ENCODE measurements around the gene USP25. TPM values are rescaled to one million over a fixed set of nuclear protein-coding genes. Genes with fewer than 3 reads are reported as not detected.
A peak's percentile ranks its signal among the peaks of the same experiment; 100 is the strongest.

Gene USP25
- total and polyA plus RNA-seq, 9 of the 15 experiments (the other 6 are each of a cell fraction or from before 2014, with no cell fraction given), result 7.8 to 44.9 (median 31.4) TPM

DNA sequence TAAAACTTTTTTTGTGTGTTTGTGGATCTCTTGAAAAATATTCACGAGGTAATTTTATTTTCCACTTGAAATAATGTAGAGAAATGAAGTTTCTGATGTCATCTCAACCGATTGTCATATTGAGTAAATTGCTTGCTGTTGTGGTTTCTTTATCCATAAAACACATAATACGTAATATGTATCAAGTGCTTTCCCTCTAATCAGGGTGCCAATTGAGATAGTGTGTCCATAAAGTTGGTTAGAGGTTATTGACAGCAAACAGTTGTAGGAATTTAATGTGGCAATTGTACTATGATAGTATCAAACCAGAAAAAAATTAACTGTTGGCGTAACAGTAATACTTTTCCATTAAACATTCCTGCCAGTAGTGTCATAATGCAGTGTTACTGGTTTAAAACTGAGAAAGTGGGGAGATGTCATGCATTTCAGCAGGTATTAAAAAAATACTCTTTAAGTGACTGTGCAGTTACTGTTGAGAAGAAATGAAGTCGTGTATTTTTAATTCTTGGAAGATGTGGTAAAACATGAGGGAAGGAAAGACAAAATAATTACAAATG, 38.3 kb downstream of the USP25 start:
- no peaks in the 10 kb centered on the region for H3K4me1 ChIP-seq (replicated peaks in 1 of 2; ENCODE audit: control insufficient read depth in 2 of 2, insufficient read depth in 2 of 2, low read length in 2 of 2)
- no peak overlapping the region for H3K4me3 ChIP-seq
- WGBS (ENCODE audit: insufficient coverage, low coverage, missing lambda C conversion rate), result 85% methylated on average over 5 of the region's 5 CpGs
- DNase-seq (ENCODE audit: extremely low read depth in 1 of 4, low spot score in 3 of 4), result no peak
- H4K20me1 ChIP-seq (replicated peaks; ENCODE audit: control insufficient read depth, insufficient read depth, low read length), result no peaks in the 10 kb centered on the region
- ChIA-PET CTCF (ENCODE audit: low intra/inter-chr PET ratio) (no interaction called here), POLR2A (no interaction called here)
- H3K4me2 ChIP-seq (ENCODE audit: insufficient read depth, low read length), result no peak overlapping the region
- H3K36me3 ChIP-seq (ENCODE audit: control insufficient read depth, insufficient read depth, low read length), result peaks cover 59% of the 10 kb centered on the region
- ATAC-seq, result no peak
- BruUV-seq (replicated peaks), result no TSS peak
- intact Hi-C loops (cut with micrococcal nuclease) (no loop called here), in situ Hi-C loops (cut with MboI) (no loop called here)
- no peak overlapping the region for H3K9ac ChIP-seq (ENCODE audit: insufficient read depth in 1 of 2, low read depth in 2 of 2, low read length in 2 of 2)
- H3K9me1 ChIP-seq (ENCODE audit: control insufficient read depth, insufficient read depth, low read length), result no peaks in the 10 kb centered on the region
- no peak overlapping the region for H2AFZ ChIP-seq (ENCODE audit: low read depth, low read length)
- H3K27ac ChIP-seq (ENCODE audit: extremely low read depth, low read depth, low read length), result no peak overlapping the region
- FAIRE-seq, result peak; percentile 23
- H3K9me3 ChIP-seq (replicated peaks; ENCODE audit: control insufficient read depth, insufficient read depth, low read depth, low read length), result no peaks in the 10 kb centered on the region
- peaks cover 84% of the 10 kb centered on the region for H3K79me2 ChIP-seq (ENCODE audit: control insufficient read depth, insufficient read depth, low read length)
- no peaks in the 10 kb centered on the region for H3K27me3 ChIP-seq (ENCODE audit: control insufficient read depth in 2 of 2, insufficient read depth in 2 of 2, low read length in 2 of 2)
- TF ChIP-seq, protein P1, sequence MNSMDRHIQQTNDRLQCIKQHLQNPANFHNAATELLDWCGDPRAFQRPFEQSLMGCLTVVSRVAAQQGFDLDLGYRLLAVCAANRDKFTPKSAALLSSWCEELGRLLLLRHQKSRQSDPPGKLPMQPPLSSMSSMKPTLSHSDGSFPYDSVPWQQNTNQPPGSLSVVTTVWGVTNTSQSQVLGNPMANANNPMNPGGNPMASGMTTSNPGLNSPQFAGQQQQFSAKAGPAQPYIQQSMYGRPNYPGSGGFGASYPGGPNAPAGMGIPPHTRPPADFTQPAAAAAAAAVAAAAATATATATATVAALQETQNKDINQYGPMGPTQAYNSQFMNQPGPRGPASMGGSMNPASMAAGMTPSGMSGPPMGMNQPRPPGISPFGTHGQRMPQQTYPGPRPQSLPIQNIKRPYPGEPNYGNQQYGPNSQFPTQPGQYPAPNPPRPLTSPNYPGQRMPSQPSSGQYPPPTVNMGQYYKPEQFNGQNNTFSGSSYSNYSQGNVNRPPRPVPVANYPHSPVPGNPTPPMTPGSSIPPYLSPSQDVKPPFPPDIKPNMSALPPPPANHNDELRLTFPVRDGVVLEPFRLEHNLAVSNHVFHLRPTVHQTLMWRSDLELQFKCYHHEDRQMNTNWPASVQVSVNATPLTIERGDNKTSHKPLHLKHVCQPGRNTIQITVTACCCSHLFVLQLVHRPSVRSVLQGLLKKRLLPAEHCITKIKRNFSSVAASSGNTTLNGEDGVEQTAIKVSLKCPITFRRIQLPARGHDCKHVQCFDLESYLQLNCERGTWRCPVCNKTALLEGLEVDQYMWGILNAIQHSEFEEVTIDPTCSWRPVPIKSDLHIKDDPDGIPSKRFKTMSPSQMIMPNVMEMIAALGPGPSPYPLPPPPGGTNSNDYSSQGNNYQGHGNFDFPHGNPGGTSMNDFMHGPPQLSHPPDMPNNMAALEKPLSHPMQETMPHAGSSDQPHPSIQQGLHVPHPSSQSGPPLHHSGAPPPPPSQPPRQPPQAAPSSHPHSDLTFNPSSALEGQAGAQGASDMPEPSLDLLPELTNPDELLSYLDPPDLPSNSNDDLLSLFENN (IDR thresholded peaks at IDR 0.05; ENCODE audit: low read depth in 2 of 2, low read length in 2 of 2), result no peak
- TF ChIP-seq, protein P2, sequence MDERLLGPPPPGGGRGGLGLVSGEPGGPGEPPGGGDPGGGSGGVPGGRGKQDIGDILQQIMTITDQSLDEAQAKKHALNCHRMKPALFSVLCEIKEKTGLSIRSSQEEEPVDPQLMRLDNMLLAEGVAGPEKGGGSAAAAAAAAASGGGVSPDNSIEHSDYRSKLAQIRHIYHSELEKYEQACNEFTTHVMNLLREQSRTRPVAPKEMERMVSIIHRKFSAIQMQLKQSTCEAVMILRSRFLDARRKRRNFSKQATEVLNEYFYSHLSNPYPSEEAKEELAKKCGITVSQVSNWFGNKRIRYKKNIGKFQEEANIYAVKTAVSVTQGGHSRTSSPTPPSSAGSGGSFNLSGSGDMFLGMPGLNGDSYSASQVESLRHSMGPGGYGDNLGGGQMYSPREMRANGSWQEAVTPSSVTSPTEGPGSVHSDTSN (CRISPR knock-in tag; IDR thresholded peaks at IDR 0.05; ENCODE audit: low read depth), result no peak
- TF ChIP-seq, protein P2 (tag; conservative IDR thresholded peaks at IDR 0.05; ENCODE audit: low read depth), result no peak
- TF ChIP-seq, protein P3, sequence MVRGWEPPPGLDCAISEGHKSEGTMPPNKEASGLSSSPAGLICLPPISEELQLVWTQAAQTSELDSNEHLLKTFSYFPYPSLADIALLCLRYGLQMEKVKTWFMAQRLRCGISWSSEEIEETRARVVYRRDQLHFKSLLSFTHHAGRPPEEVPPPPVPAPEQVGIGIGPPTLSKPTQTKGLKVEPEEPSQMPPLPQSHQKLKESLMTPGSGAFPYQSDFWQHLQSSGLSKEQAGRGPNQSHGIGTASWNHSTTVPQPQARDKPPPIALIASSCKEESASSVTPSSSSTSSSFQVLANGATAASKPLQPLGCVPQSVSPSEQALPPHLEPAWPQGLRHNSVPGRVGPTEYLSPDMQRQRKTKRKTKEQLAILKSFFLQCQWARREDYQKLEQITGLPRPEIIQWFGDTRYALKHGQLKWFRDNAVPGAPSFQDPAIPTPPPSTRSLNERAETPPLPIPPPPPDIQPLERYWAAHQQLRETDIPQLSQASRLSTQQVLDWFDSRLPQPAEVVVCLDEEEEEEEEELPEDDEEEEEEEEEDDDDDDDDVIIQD (CRISPR knock-in tag; IDR thresholded peaks at IDR 0.05), result no peak
- no peak for TF ChIP-seq LEF1 (IDR thresholded peaks at IDR 0.05)
- TF ChIP-seq KAT2B (IDR thresholded peaks at IDR 0.05; ENCODE audit: low read depth, low read length), result no peak
- TF ChIP-seq FOXK2 (conservative IDR thresholded peaks at IDR 0.05 in 1 of 2, IDR thresholded peaks at IDR 0.05 in 1 of 2; ENCODE audit: low read depth in 2 of 2), result no peak
- no peak for TF ChIP-seq PYGO2 (tag; IDR thresholded peaks at IDR 0.05)
- TF ChIP-seq SRSF3 (IDR thresholded peaks at IDR 0.05; ENCODE audit: insufficient read depth, low read length), result no peak
- no peak for TF ChIP-seq CBX3 (IDR thresholded peaks at IDR 0.05; ENCODE audit: borderline replicate concordance in 1 of 2, low read length in 2 of 2)
- TF ChIP-seq HDAC6 (IDR thresholded peaks at IDR 0.05; ENCODE audit: low read depth, low read length), result no peak
